ENCODE results near the gene NLRP6. TPM values are rescaled to one million over a fixed set of nuclear protein-coding genes. Genes with fewer than 3 reads are reported as not detected.
"Not testable (repeated sequence)": the region's sequence is repeated elsewhere in the genome, so short reads cannot be mapped to it uniquely, and the experiment has no call there.

NLRP6 gene
- total RNA-seq, 4 donors from 2014 or later: 0.75 to 1.3 TPM; not detected in 2

DNA sequence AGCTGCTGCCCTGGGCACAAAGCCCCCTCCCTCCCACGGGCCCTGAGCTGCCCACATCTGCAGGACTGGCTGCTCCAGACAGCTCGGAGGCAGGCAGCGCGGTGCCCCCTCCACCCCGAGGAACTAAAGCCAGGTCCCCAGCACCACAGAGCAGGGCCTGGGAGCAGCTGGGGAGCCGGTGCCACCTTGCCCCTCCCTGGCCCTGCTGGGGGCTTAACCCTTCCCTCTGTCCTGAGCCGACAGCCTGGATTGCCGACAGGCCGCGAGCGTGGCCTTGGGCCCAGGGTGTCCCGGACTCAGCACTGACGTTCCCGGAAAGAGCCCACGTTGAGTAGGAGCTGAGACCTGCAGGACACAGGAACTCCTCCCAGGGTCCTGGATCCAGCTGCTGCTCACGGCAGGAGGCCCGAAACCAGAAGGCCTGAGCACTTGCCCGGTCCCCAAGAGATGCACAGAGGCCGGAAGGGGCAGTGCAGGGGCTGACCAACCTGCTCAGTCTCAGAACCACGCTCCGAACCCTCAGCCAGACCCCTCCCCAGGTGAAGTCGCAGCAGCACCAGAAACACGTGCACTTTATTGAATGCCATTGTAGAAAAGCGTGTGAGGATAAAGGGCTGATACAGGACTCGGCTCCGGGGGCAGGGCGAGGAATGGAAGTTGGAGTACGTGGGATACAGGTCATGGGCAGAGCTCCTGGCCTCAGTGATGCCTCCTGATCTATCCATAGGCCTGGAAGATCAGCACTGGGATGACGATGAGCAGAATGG is 41.1 kb downstream of the NLRP6 start:
- Histone ChIP-seq H3K4me1 (peaks cover 13 to 64% (median 14%) of the 10 kb centered on the region in 3 donors), H3K4me3 (peak overlapping the region; percentile 53 to 92 (median 69)), H3K27ac (peak overlapping the region; percentile 90 to 99 (median 96)), H3K27me3 (peaks cover 0 to 24% (median 0%) of the 10 kb centered on the region in 4 donors)
- H3K36me3 ChIP-seq; DNase-seq; intact Hi-C loops (cut with DNase I); H3K9me3 ChIP-seq: not testable (repeated sequence)
- TF ChIP-seq CTCF (IDR thresholded peaks at IDR 0.05): peak in 1 of 6 experiments; percentile 4
- 0 to 19% methylated on average over 1 to 10 of the region's 29 CpGs for WGBS, 2 donors

GRCh38 chr11:319888-320273 is 41.7 kb downstream of the NLRP6 start:
- intact Hi-C loops (cut with DNase I); H3K36me3 ChIP-seq; DNase-seq; H3K9me3 ChIP-seq: not testable (repeated sequence)
- peak overlapping the region; percentile 53 to 92 (median 69) for H3K4me3 ChIP-seq
- 0% methylated on average over 2 of the region's 10 CpGs; no CpG with 5 or more reads in 1 of the 2 donors for WGBS, 2 donors
- peak overlapping the region; percentile 90 to 99 (median 96) for H3K27ac ChIP-seq
- peaks cover 0 to 24% (median 0%) of the 10 kb centered on the region in 4 donors for H3K27me3 ChIP-seq
- H3K4me1 ChIP-seq: peaks cover 13 to 64% (median 20%) of the 10 kb centered on the region in 3 donors

GRCh38 chr11:324156-324555 is 45.9 kb downstream of the NLRP6 start:
- Histone ChIP-seq H3K27me3 (no peaks in the 10 kb centered on the region), H3K36me3 (no peaks in the 10 kb centered on the region), H3K4me3 (no peak overlapping the region), H3K27ac (peak overlapping the region; percentile 42 to 94 (median 84)), H3K9me3 (no peaks in the 10 kb centered on the region), H3K4me1 (peaks cover 16 to 63% (median 35%) of the 10 kb centered on the region in 3 donors)
- TF ChIP-seq CTCF (IDR thresholded peaks at IDR 0.05): no peak
- TF ChIP-seq POLR2A (IDR thresholded peaks at IDR 0.05): no peak
- 68 to 78% methylated on average over 11 of the region's 11 CpGs for WGBS, 2 donors
- DNase-seq: no peak
- intact Hi-C loops (cut with DNase I): no loop called here

GRCh38 chr11:324593-325517 is 46.6 kb downstream of the NLRP6 start:
- WGBS, 2 donors: 64 to 72% methylated on average over 24 of the region's 34 CpGs
- H3K4me3 ChIP-seq: peak overlapping the region in 1 of 4 donors; percentile 16

GRCh38 chr11:325796-326591 is 47.8 kb downstream of the NLRP6 start:
- Histone ChIP-seq H3K4me3 (peak overlapping the region in 1 of 4 donors; percentile 42), H3K9me3 (no peaks in the 10 kb centered on the region), H3K4me1 (peaks cover 16 to 55% (median 35%) of the 10 kb centered on the region in 3 donors), H3K27ac (peak overlapping the region; percentile 79 to 94 (median 90)), H3K27me3 (peaks cover 0 to 11% (median 0%) of the 10 kb centered on the region in 4 donors), H3K36me3 (no peaks in the 10 kb centered on the region)
- TF ChIP-seq CTCF (IDR thresholded peaks at IDR 0.05) (no peak), POLR2A (IDR thresholded peaks at IDR 0.05) (no peak)
- DNase-seq: no peak
- 86 to 87% methylated on average over 20 to 22 of the region's 30 CpGs for WGBS, 2 donors
- intact Hi-C loops (cut with DNase I): no loop called here

More at GRCh38 chr11:324593-325517, 46.6 kb downstream of the NLRP6 start:
- H3K9me3 ChIP-seq; DNase-seq; intact Hi-C loops (cut with DNase I); H3K27me3 ChIP-seq; H3K36me3 ChIP-seq: not testable (repeated sequence)
- peak overlapping the region in 3 of 4 donors; percentile 88 to 94 (median 91) for H3K27ac ChIP-seq
- peaks cover 16 to 58% (median 35%) of the 10 kb centered on the region in 3 donors for H3K4me1 ChIP-seq

Data from esophagus squamous epithelium (tissue), 5 donors.